ENCODE results near the gene MMP24OS.

GRCh38 chr20:35238735-35239134, 39.2 kb downstream of the MMP24OS start:
- TF ChIP-seq CTCF (IDR thresholded peaks at IDR 0.05; ENCODE audit: low read depth, low read length) (no peak), EZH2phosphoT487 (IDR thresholded peaks at IDR 0.05; ENCODE audit: low read depth) (no peak)

Data from OCI-LY3 (cell line).